Measurements from ENCODE around the gene NFIL3. TPM values are rescaled to one million over a fixed set of nuclear protein-coding genes. Genes with fewer than 3 reads are reported as not detected.
A peak's percentile ranks its signal among the peaks of the same experiment; 100 is the strongest.

NFIL3 gene
- total and polyA plus RNA-seq, 2 of the 8 experiments (the other 6 are each of a cell fraction or from before 2014, with no cell fraction given) = 3.4 to 13.5 TPM

DNA sequence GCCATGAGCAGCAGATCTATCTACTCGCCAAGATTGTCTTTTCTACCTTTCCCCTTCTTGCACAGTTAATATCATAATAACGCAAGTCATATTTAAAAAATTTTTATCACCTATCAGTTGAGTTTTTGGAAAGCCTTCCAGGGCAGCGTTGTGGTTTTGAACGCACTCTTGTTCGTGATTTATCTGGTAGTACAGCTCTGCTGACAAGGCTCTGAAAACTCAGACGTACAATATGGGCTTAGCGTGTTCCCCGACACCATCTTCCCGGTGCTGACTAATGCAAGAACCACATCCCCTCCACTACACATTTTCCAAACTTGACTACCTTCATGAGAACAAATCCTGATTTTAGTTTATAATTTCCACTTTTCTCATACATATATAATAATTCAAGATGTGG lies 1.6 kb upstream of the NFIL3 start:
- Histone ChIP-seq H3K4ac (replicated peaks; ENCODE audit: insufficient read length, low read depth, low read length) (no peak overlapping the region), H3K36me3 (ENCODE audit: control insufficient read depth in 2 of 4, insufficient read depth in 4 of 4, low read length in 3 of 4) (no peaks in the 10 kb centered on the region), H3K27ac (ENCODE audit: low read depth, low read length) (no peak overlapping the region), H2AFZ (ENCODE audit: low read length) (no peak overlapping the region), H2AK5ac (ENCODE audit: low read depth, low read length) (no peak overlapping the region), H3K18ac (ENCODE audit: extremely low read depth, low read length) (no peak overlapping the region), H3K79me1 (ENCODE audit: low read depth, low read length) (0 out of 2 replicates have a peak, but pooled peaks cover 5% of the 10 kb centered on the region), H4K20me1 (replicated peaks in 1 of 2; ENCODE audit: control insufficient read depth in 1 of 2, insufficient read depth in 2 of 2, low read length in 2 of 2) (peaks cover 11 to 15% of the 10 kb centered on the region in 2 experiments), H2BK120ac (replicated peaks; ENCODE audit: low read depth, low read length) (no peak overlapping the region), H4K5ac (ENCODE audit: insufficient read length, low read depth, low read length) (no peak overlapping the region), H3K27me3 (replicated peaks in 1 of 4; ENCODE audit: control insufficient read depth in 3 of 4, extremely low read depth in 1 of 4, insufficient read depth in 3 of 4, low read length in 3 of 4) (peaks cover 2 to 44% (median 30%) of the 10 kb centered on the region in 4 experiments), H4K91ac (replicated peaks; ENCODE audit: insufficient read length, low read length) (no peak overlapping the region), H2BK20ac (ENCODE audit: low read length) (no peak overlapping the region), H3K56ac (replicated peaks; ENCODE audit: insufficient read length, low read depth, low read length) (no peak overlapping the region), H2BK12ac (ENCODE audit: low read depth, low read length) (no peak overlapping the region), H3K23me2 (ENCODE audit: low read depth, low read length) (peaks cover 13% of the 10 kb centered on the region), H3K9me3 (ENCODE audit: insufficient read depth in 2 of 2, low read depth in 1 of 2, low read length in 1 of 2) (no peaks in the 10 kb centered on the region), H3K23ac (ENCODE audit: insufficient read length) (no peak overlapping the region), H3K4me3 (ENCODE audit: extremely low read depth in 1 of 4, insufficient read depth in 2 of 4, low read depth in 3 of 4, low read length in 4 of 4) (peak overlapping the region in 1 of 4 experiments; percentile 76; a peak in 2 of 8 replicates), H3K14ac (ENCODE audit: insufficient read length) (no peak overlapping the region), H2BK5ac (ENCODE audit: low read depth, low read length) (no peak overlapping the region), H3K9ac (replicated peaks in 1 of 4; ENCODE audit: extremely low read depth in 1 of 4, low read depth in 3 of 4, low read length in 3 of 4) (no peak overlapping the region), H3K79me2 (ENCODE audit: control insufficient read depth in 1 of 2, insufficient read depth in 2 of 2, low read length in 2 of 2) (peaks cover 0 to 18% of the 10 kb centered on the region in 2 experiments; a peak in 3 of 4 replicates), H4K8ac (ENCODE audit: extremely low read depth, insufficient read depth, low read length) (no peak overlapping the region), H2BK15ac (ENCODE audit: low read length) (no peak overlapping the region), H3K4me1 (replicated peaks in 1 of 4; ENCODE audit: control insufficient read depth in 3 of 4, insufficient read depth in 4 of 4, low read length in 3 of 4) (peaks cover 2 to 9% (median 4%) of the 10 kb centered on the region in 4 experiments; a peak in 4 of 7 replicates), H3K4me2 (ENCODE audit: insufficient read depth in 1 of 2, low read depth in 2 of 2, low read length in 2 of 2) (peak overlapping the region; percentile 69 to 97; a peak in 3 of 4 replicates)
- 85% methylated on average over 9 of the region's 9 CpGs; no CpG with 5 or more reads in 1 of the 2 experiments for WGBS, 2 experiments (ENCODE audit: extremely low coverage in 1 of 2, insufficient coverage in 1 of 2, insufficient read length in 1 of 2, insufficient replicate concordance in 2 of 2, low coverage in 1 of 2, low lambda C conversion rate in 2 of 2, missing lambda C conversion rate in 1 of 2)
- POLR2A ChIA-PET (ENCODE audit: partially characterized antibody) = interaction anchor here (1.3 to 1.7 kb wide), 3 partner anchors 36 to 391 kb away, joined by 3 to 4 read pairs (median 3); no protein-coding TSS in a partner anchor
- FAIRE-seq (no peak), DNase-seq (ENCODE audit: low read depth in 1 of 2, low spot score in 2 of 2) (no peak)
- CTCF ChIA-PET (ENCODE audit: partially characterized antibody) = interaction anchor here (0.6 to 4.2 kb wide), 11 partner anchors 12 to 527 kb away, joined by 3 to 45 read pairs (median 5); no protein-coding TSS in a partner anchor
- TF ChIP-seq POLR2A (IDR thresholded peaks at IDR 0.05; ENCODE audit: control extremely low read depth in 1 of 2, low read depth in 2 of 2, low read length in 2 of 2) (no peak), SP2 (IDR thresholded peaks at IDR 0.05; ENCODE audit: low read length) (no peak), SP1 (IDR thresholded peaks at IDR 0.05; ENCODE audit: low read depth, low read length) (no peak), HDAC2 (IDR thresholded peaks at IDR 0.05; ENCODE audit: borderline replicate concordance in 1 of 2, low read depth in 2 of 2, low read length in 2 of 2) (no peak), SIN3A (conservative IDR thresholded peaks at IDR 0.05 in 1 of 2, IDR thresholded peaks at IDR 0.05 in 1 of 2; ENCODE audit: low read depth in 1 of 2, low read length in 2 of 2) (no peak), NANOG (IDR thresholded peaks at IDR 0.05; ENCODE audit: insufficient read depth, low read depth, low read length, poor library complexity, severe bottlenecking) (no peak), SAP30 (IDR thresholded peaks at IDR 0.05; ENCODE audit: insufficient read depth, insufficient replicate concordance, low read length) (no peak), RBBP5 (IDR thresholded peaks at IDR 0.05; ENCODE audit: borderline replicate concordance, low read depth, low read length) (no peak), EGR1 (IDR thresholded peaks at IDR 0.05; ENCODE audit: borderline replicate concordance, low read depth, low read length) (no peak), BRCA1 (IDR thresholded peaks at IDR 0.05; ENCODE audit: low read depth, low read length) (no peak), PHF8 (conservative IDR thresholded peaks at IDR 0.05; ENCODE audit: low read depth, low read length) (no peak), ZNF274 (IDR thresholded peaks at IDR 0.05; ENCODE audit: borderline replicate concordance, extremely low read depth, low read length) (no peak), RXRA (IDR thresholded peaks at IDR 0.05; ENCODE audit: insufficient read depth, low read depth, low read length) (no peak)

Measured in H1 (cell line).